Measurements from ENCODE around the gene MDP1. TPM values are rescaled to one million over a fixed set of nuclear protein-coding genes. Genes with fewer than 3 reads are reported as not detected.
A peak's percentile ranks its signal among the peaks of the same experiment; 100 is the strongest.
"Not testable (repeated sequence)": the region's sequence is repeated elsewhere in the genome, so short reads cannot be mapped to it uniquely, and the experiment has no call there.

MDP1 gene
- total RNA-seq, 1 donor from 2014 or later = 16.6 TPM

GRCh38 chr14:24219521-24219920 lies 3.7 kb upstream of the MDP1 start:
- H3K36me3 ChIP-seq = peaks cover 9% of the 10 kb centered on the region
- no peak overlapping the region for H3K4me3 ChIP-seq
- intact Hi-C loops (cut with micrococcal nuclease) = no loop called here
- H3K9me3 ChIP-seq (replicated peaks) = no peaks in the 10 kb centered on the region
- TF ChIP-seq CTCF (IDR thresholded peaks at IDR 0.05; ENCODE audit: borderline replicate concordance) = no peak
- H3K27me3 ChIP-seq (ENCODE audit: low read depth) = no peaks in the 10 kb centered on the region
- H3K27ac ChIP-seq (replicated peaks) = no peak overlapping the region
- no peak for DNase-seq
- peaks cover 26% of the 10 kb centered on the region for H3K4me1 ChIP-seq

- H3K27ac ChIP-seq (replicated peaks) = no peak overlapping the region
- TF ChIP-seq CTCF (IDR thresholded peaks at IDR 0.05; ENCODE audit: borderline replicate concordance) = no peak
- intact Hi-C loops (cut with micrococcal nuclease) = no loop called here
- no peak overlapping the region for H3K4me3 ChIP-seq
- H3K4me1 ChIP-seq = peaks cover 27% of the 10 kb centered on the region
- no peaks in the 10 kb centered on the region for H3K27me3 ChIP-seq (ENCODE audit: low read depth)
- H3K9me3 ChIP-seq (replicated peaks) = no peaks in the 10 kb centered on the region
- H3K36me3 ChIP-seq = peaks cover 9% of the 10 kb centered on the region
- no peak for DNase-seq
Observed at GRCh38 chr14:24219080-24219479, 3.2 kb upstream of the MDP1 start.

- H3K27me3 ChIP-seq (ENCODE audit: low read depth); DNase-seq; H3K36me3 ChIP-seq; H3K27ac ChIP-seq (replicated peaks); intact Hi-C loops (cut with micrococcal nuclease); H3K9me3 ChIP-seq (replicated peaks); H3K4me3 ChIP-seq: not testable (repeated sequence)
- peaks cover 43% of the 10 kb centered on the region for H3K4me1 ChIP-seq
Observed at GRCh38 chr14:24216876-24217275, 1.0 kb upstream of the MDP1 start.

GRCh38 chr14:24216345-24216699 lies 456 bp upstream of the MDP1 start:
- peaks cover 11% of the 10 kb centered on the region for H3K36me3 ChIP-seq
- H3K27me3 ChIP-seq (ENCODE audit: low read depth) = no peaks in the 10 kb centered on the region
- peak overlapping the region; percentile 73 for H3K4me3 ChIP-seq
- peaks cover 43% of the 10 kb centered on the region for H3K4me1 ChIP-seq
- TF ChIP-seq CTCF (IDR thresholded peaks at IDR 0.05; ENCODE audit: borderline replicate concordance) = no peak
- DNase-seq = no peak
- peak overlapping the region; percentile 97 for H3K27ac ChIP-seq (replicated peaks)
- intact Hi-C loops (cut with micrococcal nuclease) = no loop called here
- no peaks in the 10 kb centered on the region for H3K9me3 ChIP-seq (replicated peaks)

- no peaks in the 10 kb centered on the region for H3K27me3 ChIP-seq (ENCODE audit: low read depth)
- H3K9me3 ChIP-seq (replicated peaks) = no peaks in the 10 kb centered on the region
- peaks cover 43% of the 10 kb centered on the region for H3K4me1 ChIP-seq
- peaks cover 34% of the 10 kb centered on the region for H3K36me3 ChIP-seq
- TF ChIP-seq CTCF (IDR thresholded peaks at IDR 0.05; ENCODE audit: borderline replicate concordance) = no peak
- peak overlapping the region; percentile 97 for H3K27ac ChIP-seq (replicated peaks)
- peak overlapping the region; percentile 86 for H3K4me3 ChIP-seq
- DNase-seq = no peak
- intact Hi-C loops (cut with micrococcal nuclease) = no loop called here
Observed at GRCh38 chr14:24213866-24214662, 1.8 kb downstream of the MDP1 start.
